Measurements from ENCODE around the gene GABBR1. TPM values are rescaled to one million over a fixed set of nuclear protein-coding genes. Genes with fewer than 3 reads are reported as not detected.

The GABBR1 gene
- total RNA-seq, 1 experiment from 2014 or later, result 146 TPM

- no peak overlapping the region for H3K56ac ChIP-seq (ENCODE audit: insufficient read length, low read depth, low read length)
- H3K23me2 ChIP-seq (ENCODE audit: insufficient read length, low read depth, low read length, poor library complexity, severe bottlenecking), result no peaks in the 10 kb centered on the region
- H4K5ac ChIP-seq (ENCODE audit: insufficient read length, low read depth, low read length), result no peak overlapping the region
- H4K91ac ChIP-seq (ENCODE audit: insufficient read length, low read depth, low read length), result no peak overlapping the region
- H4K20me1 ChIP-seq (ENCODE audit: control insufficient read depth, insufficient read depth, insufficient read length), result no peaks in the 10 kb centered on the region
- no peak overlapping the region for H3K9ac ChIP-seq (ENCODE audit: extremely low read depth, insufficient read length, low read length)
- no peak overlapping the region for H3K23ac ChIP-seq (ENCODE audit: insufficient read length, low read depth, low read length)
- no peak overlapping the region for H4K8ac ChIP-seq (replicated peaks; ENCODE audit: insufficient read length, low read depth, low read length)
- H2BK12ac ChIP-seq (ENCODE audit: insufficient read length, low read depth, low read length), result no peak overlapping the region
- H2BK5ac ChIP-seq (ENCODE audit: insufficient read length, low read length), result no peak overlapping the region
- TF ChIP-seq CTCF (conservative IDR thresholded peaks at IDR 0.05), result no peak
- H3K9me3 ChIP-seq (ENCODE audit: control insufficient read depth, low read depth, low read length), result no peaks in the 10 kb centered on the region
- Mint-ChIP-seq H3K4me1 (no peaks in the 10 kb centered on the region; a peak in 1 of 4 replicates), H3K9me3 (no peaks in the 10 kb centered on the region), H3K27ac (no peak overlapping the region; a peak in 1 of 7 replicates), H3K36me3 (ENCODE audit: insufficient read depth in 1 of 3, low read depth in 3 of 3) (peaks cover 67 to 97% (median 80%) of the 10 kb centered on the region in 3 experiments; a peak in 6 of 7 replicates), H3K4me3 (no peak overlapping the region), H3K27me3 (ENCODE audit: low read depth) (peaks cover 2% of the 10 kb centered on the region; the same call in 1 of the 2 replicates)
- no peak overlapping the region for H3K4me2 ChIP-seq (ENCODE audit: insufficient read depth, insufficient read length, low read length)
- no peaks in the 10 kb centered on the region for H3K27me3 ChIP-seq (ENCODE audit: insufficient read depth, low read length)
- DNase-seq, result no peak
- no peak overlapping the region for H2BK120ac ChIP-seq (ENCODE audit: low read depth, low read length, poor library complexity, severe bottlenecking)
- H2AK5ac ChIP-seq (ENCODE audit: insufficient read length, low read length), result no peak overlapping the region
- H3K4me1 ChIP-seq (ENCODE audit: insufficient read depth, low read length), result no peaks in the 10 kb centered on the region
- H2AFZ ChIP-seq (ENCODE audit: low read length), result no peak overlapping the region
- no peak overlapping the region for H3T11ph ChIP-seq (ENCODE audit: low read length)
- no peak overlapping the region for H2BK20ac ChIP-seq (ENCODE audit: low read depth, low read length, poor library complexity, severe bottlenecking)
- no peak overlapping the region for H3K4ac ChIP-seq (ENCODE audit: low read depth, low read length)
- H3K27ac ChIP-seq (ENCODE audit: insufficient read length, low read depth, low read length), result no peak overlapping the region
- H3K79me2 ChIP-seq (ENCODE audit: insufficient read depth, low read length), result no peaks in the 10 kb centered on the region
- no peaks in the 10 kb centered on the region for H3K79me1 ChIP-seq (ENCODE audit: insufficient read depth, low read depth, low read length, poor library complexity, severe bottlenecking)
- H3K18ac ChIP-seq (ENCODE audit: insufficient read length, low read depth, low read length), result no peak overlapping the region
- WGBS (ENCODE audit: extremely low coverage, insufficient read length, low lambda C conversion rate), result no CpG with 5 or more reads among the region's 4 CpGs
- no peak overlapping the region for H2BK15ac ChIP-seq (ENCODE audit: low read depth, low read length)
- no peak overlapping the region for H3K14ac ChIP-seq (ENCODE audit: insufficient read depth, low read length)
Measured at GRCh38 chr6:29611426-29611825, 21.6 kb downstream of the GABBR1 start.
